Activated CD8-positive, alpha-beta T cell treated with anti-CD3 and anti-CD28 coated beads for 36 hours (primary cell): ENCODE results near the gene HSP90B1. TPM values are rescaled to one million over a fixed set of nuclear protein-coding genes. Genes with fewer than 3 reads are reported as not detected.

ENCODE experiments used
- ATAC-seq: fragments of 200-7000 bp; cut with Tn5 transposase; one replicate; pipeline ENCODE4 v1.10.0; 2021; ENCODE audit warnings: mild to moderate bottlenecking, moderate library complexity
- CTCF ChIA-PET: fragments of 350-600 bp; sonication (Branson Sonifier 250); formaldehyde crosslinking; loops from one replicate; lab custom pipeline; 2021; ENCODE audit warnings: antibody characterized with exemption; lab: Charles Lee
- POLR2A ChIA-PET: fragments of 350-600 bp; sonication (Branson Sonifier 250); formaldehyde crosslinking; loops from one replicate; lab custom pipeline; 2021; ENCODE audit warnings: antibody characterized with exemption; lab: Charles Lee
- DNase-seq: peaks from one replicate; pipeline ENCODE4 v3.0.0-alpha.2; 2020
- H3K27ac Mint-ChIP-seq: one replicate; pipeline ENCODE4 v1.8.0; 2021; ENCODE audit warnings: mild to moderate bottlenecking, mixed read lengths
- H3K27me3 Mint-ChIP-seq: one replicate; pipeline ENCODE4 v1.8.0; 2021; ENCODE audit warnings: mixed read lengths
- H3K36me3 Mint-ChIP-seq: one replicate; pipeline ENCODE4 v1.8.0; 2021; ENCODE audit warnings: low read depth, mixed read lengths
- H3K4me1 Mint-ChIP-seq: one replicate; pipeline ENCODE4 v1.8.0; 2021; ENCODE audit warnings: low read depth, mixed read lengths
- H3K4me3 Mint-ChIP-seq: one replicate; pipeline ENCODE4 v1.8.0; 2021; ENCODE audit warnings: mild to moderate bottlenecking, moderate library complexity, mixed read lengths
- H3K9me3 Mint-ChIP-seq: one replicate; pipeline ENCODE4 v1.8.0; 2021; ENCODE audit warnings: mixed read lengths
- intact Hi-C: fragments of 100-400 bp; cut with micrococcal nuclease; formaldehyde crosslinking; loops from one replicate; pipeline ENCODE4 v1.10.0; 2022
- total RNA-seq, 2 experiments: library from RNA; stranded (reverse); gene quantifications; one replicate each; pipeline ENCODE4 v1.2.3, GENCODE V29; 2021
- TF ChIP-seq, protein P1 (sequence below): fragments of 200-600 bp; IDR thresholded peaks from one replicate; pipeline ENCODE4 v1.8.0; 2022; ENCODE audit warnings: antibody characterized with exemption, mild to moderate bottlenecking

The HSP90B1 gene
- total RNA-seq, 2 experiments from 2014 or later: 412 to 418 TPM

DNA sequence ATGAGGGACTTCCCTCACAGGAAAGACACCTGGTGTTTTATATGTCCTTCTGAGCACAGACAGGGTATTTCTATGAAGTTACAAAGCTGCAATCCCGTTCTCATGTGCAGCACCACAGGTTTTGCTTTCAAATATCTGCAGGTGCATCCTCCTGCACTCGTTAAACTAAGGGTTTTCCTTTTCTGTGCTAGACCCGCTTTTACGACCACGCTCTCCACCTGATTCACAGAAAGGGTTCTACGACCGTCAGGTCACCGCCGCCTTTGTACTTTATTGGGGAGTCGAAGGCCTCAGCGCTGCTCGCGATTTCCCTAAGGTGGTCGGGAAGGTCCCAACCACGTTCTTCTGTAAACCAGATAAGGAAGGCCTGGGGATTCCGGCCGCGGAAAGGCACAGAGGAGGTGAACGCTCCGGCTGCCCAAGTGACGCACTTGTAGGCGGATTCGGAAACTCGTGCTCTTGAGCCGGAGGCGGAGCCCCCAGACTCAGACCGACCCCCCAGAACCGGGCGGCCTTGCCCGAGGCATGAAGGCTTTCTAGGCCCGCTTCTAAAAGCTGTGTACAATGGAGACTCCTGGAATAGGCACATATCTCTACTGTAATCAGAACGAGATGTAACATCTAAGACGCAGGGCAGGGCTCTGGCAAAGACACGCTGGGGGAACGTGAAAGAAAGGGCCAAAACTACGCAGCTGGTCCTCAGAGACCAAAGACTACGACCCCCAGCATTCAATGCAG, 995 bp upstream of the HSP90B1 start:
- POLR2A ChIA-PET: interaction anchor here (0.8 to 7.0 kb wide), 25 partner anchors 11 to 360 kb away, joined by 3 to 90 read pairs (median 6); partner anchors contain the start of genes NFYB, NT5DC3 and TDG
- ATAC-seq (peak; percentile 38), DNase-seq (peak; percentile 91)
- Mint-ChIP-seq H3K4me3 (peak overlapping the region; percentile 87), H3K9me3 (no peaks in the 10 kb centered on the region), H3K4me1 (peaks cover 50% of the 10 kb centered on the region), H3K27ac (peak overlapping the region; percentile 99), H3K27me3 (peaks cover 3% of the 10 kb centered on the region), H3K36me3 (peaks cover 58% of the 10 kb centered on the region)
- TF ChIP-seq, protein P1, sequence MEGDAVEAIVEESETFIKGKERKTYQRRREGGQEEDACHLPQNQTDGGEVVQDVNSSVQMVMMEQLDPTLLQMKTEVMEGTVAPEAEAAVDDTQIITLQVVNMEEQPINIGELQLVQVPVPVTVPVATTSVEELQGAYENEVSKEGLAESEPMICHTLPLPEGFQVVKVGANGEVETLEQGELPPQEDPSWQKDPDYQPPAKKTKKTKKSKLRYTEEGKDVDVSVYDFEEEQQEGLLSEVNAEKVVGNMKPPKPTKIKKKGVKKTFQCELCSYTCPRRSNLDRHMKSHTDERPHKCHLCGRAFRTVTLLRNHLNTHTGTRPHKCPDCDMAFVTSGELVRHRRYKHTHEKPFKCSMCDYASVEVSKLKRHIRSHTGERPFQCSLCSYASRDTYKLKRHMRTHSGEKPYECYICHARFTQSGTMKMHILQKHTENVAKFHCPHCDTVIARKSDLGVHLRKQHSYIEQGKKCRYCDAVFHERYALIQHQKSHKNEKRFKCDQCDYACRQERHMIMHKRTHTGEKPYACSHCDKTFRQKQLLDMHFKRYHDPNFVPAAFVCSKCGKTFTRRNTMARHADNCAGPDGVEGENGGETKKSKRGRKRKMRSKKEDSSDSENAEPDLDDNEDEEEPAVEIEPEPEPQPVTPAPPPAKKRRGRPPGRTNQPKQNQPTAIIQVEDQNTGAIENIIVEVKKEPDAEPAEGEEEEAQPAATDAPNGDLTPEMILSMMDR: no peak
- intact Hi-C loops: loop anchor here (5.0 kb wide), 1 partner anchor 38 kb away; the partner anchor contains the start of gene TDG
- CTCF ChIA-PET: interaction anchor here (0.6 to 4.0 kb wide), 10 partner anchors 12 to 180 kb away, joined by 3 to 16 read pairs (median 4); partner anchors contain the start of gene TDG

DNA sequence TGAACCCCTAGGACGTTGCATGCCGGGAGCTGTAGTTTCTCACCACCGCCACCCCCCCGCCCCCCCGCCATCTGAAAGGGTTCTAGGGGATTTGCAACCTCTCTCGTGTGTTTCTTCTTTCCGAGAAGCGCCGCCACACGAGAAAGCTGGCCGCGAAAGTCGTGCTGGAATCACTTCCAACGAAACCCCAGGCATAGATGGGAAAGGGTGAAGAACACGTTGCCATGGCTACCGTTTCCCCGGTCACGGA, 501 bp upstream of the HSP90B1 start:
- Mint-ChIP-seq H3K36me3 (peaks cover 61% of the 10 kb centered on the region), H3K9me3 (no peaks in the 10 kb centered on the region), H3K4me1 (peaks cover 49% of the 10 kb centered on the region), H3K27me3 (peaks cover 3% of the 10 kb centered on the region), H3K4me3 (peak overlapping the region; percentile 87), H3K27ac (peak overlapping the region; percentile 99)
- DNase-seq: no peak
- intact Hi-C loops: loop anchor here (5.0 kb wide), 2 partner anchors 38 to 47 kb away; partner anchors contain the start of gene TDG
- no peak for ATAC-seq
- ChIA-PET CTCF (interaction anchor here (0.6 to 4.0 kb wide), 4 partner anchors 27 to 134 kb away, joined by 3 to 16 read pairs (median 5); a partner anchor contains a TSS), POLR2A (interaction anchor here (0.8 to 7.0 kb wide), 19 partner anchors 11 to 359 kb away, joined by 3 to 90 read pairs (median 7); partner anchors contain the start of genes NFYB, NT5DC3 and TDG)
- TF ChIP-seq, protein P1: no peak

DNA sequence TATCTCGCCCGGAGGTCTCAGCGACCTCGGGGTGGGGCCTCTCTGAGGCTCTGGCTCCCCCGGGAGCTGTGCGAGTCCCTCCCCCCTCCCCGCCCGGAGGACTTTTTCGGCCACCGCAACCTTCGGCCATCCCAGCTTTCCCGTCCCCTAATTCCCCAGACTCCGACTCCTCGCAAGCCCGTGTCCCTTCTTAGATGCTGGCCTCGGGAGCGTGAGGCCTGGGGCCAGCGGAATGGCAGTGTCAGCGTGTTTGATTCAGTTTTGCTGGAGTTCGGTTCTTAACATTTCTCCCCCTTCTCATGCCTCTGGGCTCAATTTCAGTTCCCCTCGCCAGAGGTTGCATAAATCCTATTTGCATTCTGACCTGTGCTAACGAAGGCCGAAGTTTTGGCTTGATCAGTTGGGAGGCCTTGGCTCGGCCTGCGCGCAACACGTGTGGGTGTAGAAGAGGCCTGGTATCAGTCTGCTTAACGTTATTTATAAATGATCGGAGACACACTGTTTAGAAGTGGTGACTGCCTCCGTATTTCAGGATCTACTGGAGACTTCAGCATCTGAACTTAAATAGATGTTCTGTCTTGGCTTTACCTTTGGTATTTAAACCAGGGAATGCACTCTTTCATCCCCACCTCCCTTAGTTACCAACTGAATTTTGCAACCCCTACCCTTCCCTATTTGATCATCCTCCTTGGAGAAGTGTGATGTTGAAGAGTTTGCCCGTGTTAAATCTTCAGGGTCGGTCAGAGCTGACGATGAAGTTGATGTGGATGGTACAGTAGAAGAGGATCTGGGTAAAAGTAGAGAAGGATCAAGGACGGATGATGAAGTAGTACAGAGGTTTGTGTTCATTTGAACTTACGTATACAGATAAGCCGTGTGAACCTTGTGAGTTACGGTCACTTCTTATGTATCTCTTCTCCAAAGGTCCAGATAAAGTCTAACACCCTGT, 851 bp downstream of the HSP90B1 start:
- ChIA-PET POLR2A (interaction anchor here (0.7 to 7.0 kb wide), 14 partner anchors 9 to 357 kb away, joined by 3 to 90 read pairs (median 7); partner anchors contain the start of genes NT5DC3 and TDG), CTCF (interaction anchor here (1.2 kb wide), 1 partner anchor 26 kb away, joined by 7 read pairs; a partner anchor contains a TSS)
- peak; percentile 51 for DNase-seq
- Mint-ChIP-seq H3K9me3 (no peaks in the 10 kb centered on the region), H3K27ac (peak overlapping the region; percentile 99), H3K4me3 (peak overlapping the region; percentile 87), H3K36me3 (peaks cover 69% of the 10 kb centered on the region), H3K4me1 (peaks cover 54% of the 10 kb centered on the region), H3K27me3 (peaks cover 3% of the 10 kb centered on the region)
- no peak for ATAC-seq
- TF ChIP-seq, protein P1: no peak
- intact Hi-C loops: loop anchor here (5.0 kb wide), 1 partner anchor 49 kb away; no protein-coding TSS in a partner anchor

DNA sequence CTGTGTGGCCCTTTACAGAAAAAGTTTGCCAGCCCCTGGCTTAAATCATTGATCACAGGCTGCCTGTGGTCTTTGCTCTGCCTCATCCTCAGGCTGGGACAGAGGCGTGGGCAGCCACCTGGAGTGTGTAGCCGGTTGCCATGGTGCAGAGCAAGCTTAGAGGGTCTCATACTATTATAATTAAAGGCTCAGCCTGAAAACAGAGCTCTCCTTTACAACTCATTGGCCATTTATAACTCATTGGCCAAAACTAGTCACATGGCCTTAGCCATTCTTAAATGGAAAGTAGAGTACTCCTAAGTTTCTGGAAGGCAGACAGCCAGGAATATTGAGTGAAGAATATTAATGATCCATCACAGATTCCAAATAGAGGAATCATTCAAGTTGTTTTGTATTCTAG, 3.0 kb downstream of the HSP90B1 start:
- DNase-seq (peak; percentile 52), ATAC-seq (no peak)
- POLR2A ChIA-PET: interaction anchor here (0.5 to 3.7 kb wide), 5 partner anchors 11 to 197 kb away, joined by 3 to 24 read pairs (median 8); no protein-coding TSS in a partner anchor
- H3K27me3 Mint-ChIP-seq: peaks cover 3% of the 10 kb centered on the region
- H3K36me3 Mint-ChIP-seq: peaks cover 73% of the 10 kb centered on the region
- H3K27ac Mint-ChIP-seq: peak overlapping the region; percentile 99
- peak overlapping the region; percentile 87 for H3K4me3 Mint-ChIP-seq
- H3K4me1 Mint-ChIP-seq: peaks cover 52% of the 10 kb centered on the region
- TF ChIP-seq, protein P1: no peak
- CTCF ChIA-PET: interaction anchor here (1.0 kb wide), 1 partner anchor 176 kb away, joined by 3 read pairs; no protein-coding TSS in a partner anchor
- intact Hi-C loops: loop anchor here (5.0 kb wide), 1 partner anchor 51 kb away; no protein-coding TSS in a partner anchor
- H3K9me3 Mint-ChIP-seq: no peaks in the 10 kb centered on the region
